NCI-H82 treated with DMSO at 0.1 percent for 48 hours (cell line): ENCODE results near the gene MCC.
A peak's percentile ranks its signal among the peaks of the same experiment; 100 is the strongest.
"Not testable (repeated sequence)": the region's sequence is repeated elsewhere in the genome, so short reads cannot be mapped to it uniquely, and the experiment has no call there.

Experiments used
- DNase-seq: peaks from one replicate; lab custom pipeline; 2025; ENCODE audit not compliant: unreplicated experiment; lab: John Stamatoyannopoulos, UW

MCC gene

DNA sequence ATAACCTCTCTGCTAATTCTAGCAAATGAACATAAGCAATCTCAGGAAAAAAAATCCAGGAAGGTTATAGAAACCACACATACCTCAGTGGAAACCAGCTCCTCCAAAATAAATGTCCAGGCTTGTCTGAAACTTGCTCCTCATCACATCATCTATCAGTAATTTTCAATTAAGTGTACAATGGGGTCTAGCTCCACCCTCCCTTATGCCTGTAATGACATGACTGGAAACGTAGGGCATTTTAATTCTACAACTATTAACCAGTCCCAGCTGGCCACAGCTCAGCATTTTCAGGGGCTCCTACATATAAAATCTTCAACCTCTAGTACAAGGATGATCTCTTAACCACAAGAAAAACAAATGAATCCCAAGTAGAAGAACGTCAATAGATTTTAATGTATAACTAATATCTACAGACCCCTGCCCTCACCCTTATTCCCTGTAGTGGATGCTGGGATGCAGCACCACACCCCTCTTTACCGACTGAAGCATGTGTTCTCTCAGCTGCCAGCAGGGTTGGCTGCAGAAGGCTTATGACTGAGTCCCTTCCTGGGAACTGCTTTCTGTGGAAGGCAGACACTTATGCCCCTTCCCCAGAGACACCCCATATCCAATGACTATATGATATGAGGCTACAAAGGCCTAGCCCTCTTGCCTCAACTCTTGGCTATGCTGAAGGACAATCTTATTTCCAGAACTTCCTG is 60.2 kb downstream of the MCC start:
- DNase-seq, result no peak

DNA sequence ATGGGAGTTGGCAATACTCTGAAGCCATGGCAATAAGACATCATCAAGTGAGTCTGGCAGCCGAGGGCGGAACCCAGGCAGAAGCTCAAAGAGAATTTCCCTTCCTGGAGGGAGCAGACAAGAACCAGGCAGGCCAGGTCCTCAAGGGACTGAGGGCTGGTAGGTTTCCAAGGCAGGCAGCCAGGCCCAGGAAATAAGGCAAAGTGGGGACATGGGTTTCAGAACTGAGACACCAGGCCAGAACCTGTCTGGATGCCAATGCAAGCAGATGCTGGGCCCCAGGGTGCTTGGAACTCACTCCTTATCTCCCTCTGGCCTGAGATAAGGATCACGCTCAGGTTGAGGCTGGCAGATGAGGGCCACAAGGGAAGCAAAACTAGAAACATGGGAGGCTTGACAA is 62.3 kb downstream of the MCC start:
- DNase-seq, result no peak

DNA sequence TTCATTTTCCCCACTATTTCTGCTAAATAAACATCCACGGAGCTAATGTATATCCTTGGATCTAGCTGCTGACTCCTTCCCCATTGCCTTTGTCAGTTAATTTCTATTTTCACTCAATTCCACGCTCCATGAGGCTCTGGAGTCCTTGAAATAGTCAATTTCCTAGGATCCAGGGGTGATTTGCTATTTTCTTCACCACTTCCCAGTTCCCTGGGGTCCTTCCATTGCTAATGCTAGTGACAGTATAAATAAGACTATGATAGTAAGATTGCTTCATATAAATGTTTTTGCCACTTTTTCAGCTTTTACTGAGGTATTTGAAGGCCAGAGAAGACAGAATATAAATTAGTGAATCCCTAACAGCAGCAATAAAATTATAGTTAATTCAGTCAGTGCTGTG is 66.6 kb downstream of the MCC start:
- no peak for DNase-seq

DNA sequence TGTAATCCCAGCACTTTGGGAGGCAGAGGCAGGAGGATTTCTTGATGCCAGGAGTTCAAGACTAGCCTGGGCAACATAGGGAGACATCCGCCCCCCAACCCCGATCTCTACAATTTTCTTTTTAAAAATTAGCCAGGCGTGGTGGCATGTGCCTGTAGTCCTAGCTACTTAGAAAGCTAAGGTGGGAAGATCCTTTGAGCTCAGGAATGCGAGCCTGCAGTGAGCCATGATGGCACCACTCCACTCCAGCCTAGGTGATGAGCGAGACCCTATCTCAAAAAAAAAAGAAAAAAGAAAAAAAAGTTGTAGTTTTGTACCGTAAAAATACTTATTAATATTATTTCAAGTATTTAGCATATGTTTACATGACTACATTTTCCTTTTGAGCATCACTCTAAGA is 82.7 kb downstream of the MCC start:
- DNase-seq, result no peak

DNA sequence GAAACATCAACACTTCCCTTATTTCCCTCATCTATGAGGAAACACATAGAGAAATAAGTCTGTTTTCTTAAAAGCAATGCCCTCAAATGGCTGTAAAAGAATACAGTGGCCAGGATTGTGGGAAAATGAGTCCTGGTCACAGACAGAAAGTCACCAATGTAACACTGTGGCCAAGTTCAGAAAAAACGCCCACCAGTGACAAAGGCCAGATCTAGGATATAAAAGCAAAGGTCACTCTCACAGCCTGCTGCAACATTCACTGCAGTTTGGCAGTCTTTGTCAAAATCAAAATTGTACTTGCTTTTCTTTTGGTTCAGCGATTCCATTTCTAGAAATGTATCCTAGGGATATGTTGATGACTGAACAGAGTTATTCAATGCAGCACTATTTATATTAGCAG is 84.0 kb downstream of the MCC start:
- DNase-seq, result no peak

DNA sequence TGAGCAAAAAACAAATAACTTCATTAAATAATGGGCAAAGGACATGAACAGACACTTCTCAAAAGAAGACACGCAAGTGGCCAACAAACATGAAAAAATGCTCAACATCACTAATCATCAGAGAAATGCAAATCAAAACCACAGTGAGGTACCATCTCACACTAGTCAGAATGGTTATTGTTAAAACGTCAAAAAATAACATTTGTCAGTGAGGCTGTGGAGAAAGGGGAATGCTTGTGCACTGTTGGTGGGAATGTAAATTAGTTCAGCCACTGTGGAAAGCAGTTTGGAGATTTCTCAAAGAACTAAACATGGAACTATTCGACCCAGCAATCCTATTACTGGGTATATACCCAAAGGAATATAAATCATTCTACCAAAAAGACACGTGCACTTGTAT is 90.3 kb downstream of the MCC start:
- DNase-seq, result not testable (repeated sequence)

DNA sequence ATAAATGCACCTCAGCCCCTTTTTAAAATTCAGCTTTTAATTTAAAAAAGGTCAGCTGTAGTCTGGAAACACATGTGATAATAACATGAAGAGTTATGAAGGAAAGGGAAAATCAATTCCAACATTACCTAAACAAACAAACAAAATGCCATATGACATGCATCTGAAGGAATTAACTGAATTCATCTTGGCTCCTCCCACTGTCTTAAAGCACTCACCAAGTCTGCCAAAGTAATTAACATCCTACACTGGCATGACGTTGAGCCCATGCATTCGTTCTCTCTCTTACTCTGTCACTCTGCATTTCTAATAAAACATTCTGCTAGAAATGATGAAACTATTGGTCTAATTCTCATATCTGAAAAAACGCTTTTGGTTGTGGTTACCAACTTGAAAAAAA is 91.2 kb downstream of the MCC start:
- no peak for DNase-seq

DNA sequence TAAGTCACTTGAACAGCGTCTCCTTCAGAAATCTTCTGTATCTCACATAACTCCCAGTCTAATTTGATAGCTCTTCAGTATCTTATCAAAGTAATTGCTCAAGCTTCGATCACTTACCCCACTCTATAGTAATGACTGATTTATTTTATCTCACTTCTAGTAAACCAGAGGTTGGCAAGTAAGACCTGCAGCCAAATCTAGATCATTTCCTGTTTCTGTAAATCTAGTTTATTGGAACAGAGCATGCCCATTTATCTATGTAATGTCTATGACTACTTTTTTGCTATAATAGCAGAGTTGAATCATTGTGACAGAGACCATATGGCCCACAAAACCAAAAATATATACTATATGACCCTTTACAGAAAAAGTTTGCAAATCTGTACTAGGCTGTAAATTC is 93.6 kb downstream of the MCC start:
- DNase-seq, result no peak

DNA sequence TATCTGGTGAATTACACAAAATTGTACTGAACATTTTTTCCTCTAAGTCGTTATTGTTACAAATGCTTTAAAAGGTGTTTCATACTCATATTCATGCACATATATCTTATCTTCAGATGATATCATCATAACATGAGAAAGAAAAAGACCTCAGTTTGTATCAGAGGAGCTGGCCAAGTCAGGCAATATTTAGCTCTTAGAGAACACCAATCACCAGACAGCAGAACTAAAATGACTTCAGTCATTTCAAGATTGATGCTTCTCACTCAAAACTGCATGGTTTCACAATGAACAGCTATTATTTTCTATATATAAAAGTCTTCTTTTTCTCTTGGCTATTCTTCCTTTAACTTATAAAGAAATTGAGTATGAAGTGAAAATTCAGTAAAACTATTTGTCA is 98.0 kb downstream of the MCC start:
- DNase-seq, result no peak

DNA sequence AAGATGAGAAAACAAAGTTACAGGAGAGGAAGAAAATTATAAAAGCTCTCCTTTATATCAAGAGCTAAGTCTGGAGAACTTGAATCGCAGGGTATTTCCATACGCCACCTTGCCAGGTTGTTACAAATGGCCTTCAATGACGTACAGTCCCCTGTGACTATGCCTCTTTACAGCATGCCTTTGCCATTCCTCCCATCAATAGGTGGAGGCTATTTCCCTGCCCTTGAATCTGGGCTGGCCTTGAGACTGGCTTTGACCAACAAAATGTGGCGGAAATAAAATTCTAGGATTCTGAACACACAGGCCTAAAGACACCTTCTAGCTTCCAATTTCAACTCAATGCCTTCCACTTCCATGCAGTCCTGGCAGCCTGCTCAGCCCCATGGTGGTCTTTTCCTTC is 99.1 kb downstream of the MCC start:
- DNase-seq, result no peak

DNA sequence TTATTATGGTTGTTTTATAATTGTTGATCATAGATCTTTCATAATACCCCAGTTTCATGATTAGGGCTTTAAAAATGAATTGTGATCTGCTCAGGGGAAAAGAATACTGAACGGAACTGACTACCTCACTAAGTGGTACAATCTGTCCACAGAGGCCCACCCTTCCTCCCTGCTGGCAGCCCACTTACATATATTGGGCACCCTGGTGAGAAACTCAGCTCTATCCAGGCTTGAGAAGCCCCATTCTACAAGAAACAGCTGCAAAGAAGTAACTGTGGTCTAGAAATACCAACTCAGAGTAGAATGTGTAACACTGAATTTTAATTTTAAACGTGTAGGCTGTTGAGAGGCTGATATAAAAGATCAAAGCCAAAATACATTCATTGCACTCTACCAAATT is 100.4 kb downstream of the MCC start:
- no peak for DNase-seq

DNA sequence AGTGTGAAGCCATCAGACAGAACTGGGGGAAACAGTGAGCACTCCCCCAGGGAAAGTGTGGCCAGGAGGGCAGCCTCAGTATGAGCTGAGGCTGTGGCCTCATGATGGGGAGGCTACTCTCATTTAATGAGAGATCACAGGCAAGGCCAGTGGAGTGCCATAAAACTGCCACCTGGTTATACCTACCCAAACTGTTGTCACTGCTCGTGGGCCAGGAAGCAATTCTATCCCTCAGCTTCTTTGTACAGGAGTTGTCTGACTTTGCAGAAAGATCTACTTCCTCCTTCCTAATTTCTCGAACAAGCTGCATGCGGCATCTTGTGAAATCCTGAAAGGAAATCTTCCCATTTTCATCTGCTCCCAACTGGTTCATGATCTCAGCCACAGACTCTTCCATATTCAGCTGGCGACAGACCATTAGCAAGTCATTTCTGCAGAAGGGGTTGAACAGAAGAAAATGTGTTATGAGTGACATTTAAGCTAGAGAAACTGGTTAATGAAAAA is 103.4 kb downstream of the MCC start:
- DNase-seq, result no peak

DNA sequence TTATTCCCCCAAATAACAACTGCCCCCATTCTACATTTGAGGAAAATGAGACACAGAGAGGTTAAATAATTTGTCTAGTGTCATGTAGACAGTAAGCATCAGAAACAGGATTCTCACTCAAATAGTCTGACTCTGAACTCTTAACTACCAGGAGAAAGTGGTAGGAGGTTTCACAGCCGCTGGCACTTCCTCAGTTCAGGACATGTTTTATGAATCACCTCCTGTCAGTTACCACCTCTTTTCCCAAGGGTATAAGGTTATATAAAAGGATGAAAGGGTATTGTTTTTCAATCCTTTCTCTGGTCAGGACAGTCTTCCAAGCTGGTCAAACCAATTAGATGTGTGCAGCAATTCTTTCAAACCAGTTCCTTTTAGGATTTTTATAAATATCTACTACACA is 105.5 kb downstream of the MCC start:
- DNase-seq, result no peak

DNA sequence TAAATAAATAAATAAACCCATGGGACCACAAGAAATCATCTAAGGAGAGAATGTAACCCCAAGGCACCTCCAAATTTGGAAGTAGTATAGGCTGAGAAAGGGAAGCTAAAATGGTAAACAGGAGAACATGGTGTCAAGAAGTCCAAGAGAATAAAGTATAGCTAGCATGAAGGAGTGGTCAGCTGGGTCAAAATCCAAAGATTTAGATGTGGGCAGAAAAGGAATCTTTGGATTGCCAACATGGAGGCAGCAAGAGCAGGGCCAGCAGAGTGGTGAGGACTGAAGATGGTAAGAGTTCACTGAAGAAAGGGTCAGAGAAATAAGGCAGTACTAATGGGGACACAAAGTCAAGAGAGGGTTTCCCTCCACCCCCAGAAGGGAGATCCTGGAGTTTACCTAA is 106.5 kb downstream of the MCC start:
- DNase-seq, result no peak

DNA sequence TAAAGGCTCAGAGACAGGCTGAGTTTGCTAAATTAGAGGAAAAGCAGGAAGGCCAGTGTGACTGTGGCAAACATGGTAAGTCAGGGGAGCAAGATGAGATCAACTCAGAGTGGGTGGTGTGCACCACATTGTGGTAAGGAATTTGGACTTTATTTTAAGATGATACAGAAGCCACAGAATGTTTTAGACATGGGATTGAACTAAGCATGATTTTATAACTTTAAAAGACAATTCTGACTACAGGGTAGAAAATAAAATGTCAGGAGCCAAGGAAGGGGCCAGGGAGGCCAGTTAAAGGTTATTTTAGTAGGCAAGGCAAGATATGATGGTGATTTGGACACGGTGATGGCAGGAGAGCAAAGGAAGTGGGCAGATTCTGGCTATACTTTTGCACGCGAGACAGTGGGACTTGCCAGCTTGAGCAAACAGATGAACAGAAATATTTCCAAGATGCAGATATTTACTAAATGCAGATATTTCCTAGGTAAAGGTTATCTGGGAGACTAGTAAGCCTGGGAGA is 107.4 kb downstream of the MCC start:
- DNase-seq, result no peak

DNA sequence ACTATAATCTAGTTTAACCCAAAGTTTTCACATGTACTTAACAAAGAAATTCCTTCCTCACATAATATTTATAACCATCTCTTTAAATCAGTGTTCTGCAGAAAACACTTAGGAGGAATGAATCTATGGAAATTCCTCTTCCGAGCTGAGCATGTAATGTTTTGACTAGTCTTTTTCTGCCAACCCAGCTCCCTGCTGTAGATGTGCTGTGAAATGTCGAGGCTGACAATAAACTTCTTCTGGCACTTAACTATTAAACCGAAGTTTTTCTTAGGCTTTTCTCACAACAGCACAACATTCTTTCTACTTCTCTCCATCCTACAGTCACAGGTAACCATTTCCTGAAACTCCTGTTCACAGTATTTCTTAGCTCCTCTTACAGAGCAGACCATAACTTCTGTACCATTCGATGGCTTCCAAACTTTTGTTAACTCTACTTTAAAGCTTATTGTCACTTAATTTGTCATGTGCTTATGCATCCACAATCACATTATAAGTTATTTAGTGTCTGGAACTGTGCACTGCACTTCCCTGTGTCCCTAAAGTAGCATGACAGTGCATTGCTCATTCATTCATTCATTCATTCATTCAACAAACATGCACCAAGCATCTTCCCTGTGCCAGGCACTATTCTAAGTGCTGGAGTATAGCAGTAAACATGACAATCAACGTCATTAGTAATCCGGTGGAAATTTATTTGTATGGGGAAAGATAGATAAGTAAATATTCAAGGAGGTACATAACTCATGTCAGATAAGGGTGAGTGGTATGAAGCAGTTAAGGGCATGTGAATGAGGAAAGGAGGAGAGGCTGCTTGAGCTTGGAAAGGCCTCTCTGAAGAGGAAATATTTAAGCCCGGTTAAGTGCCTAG is 108.1 kb downstream of the MCC start:
- DNase-seq, result no peak

DNA sequence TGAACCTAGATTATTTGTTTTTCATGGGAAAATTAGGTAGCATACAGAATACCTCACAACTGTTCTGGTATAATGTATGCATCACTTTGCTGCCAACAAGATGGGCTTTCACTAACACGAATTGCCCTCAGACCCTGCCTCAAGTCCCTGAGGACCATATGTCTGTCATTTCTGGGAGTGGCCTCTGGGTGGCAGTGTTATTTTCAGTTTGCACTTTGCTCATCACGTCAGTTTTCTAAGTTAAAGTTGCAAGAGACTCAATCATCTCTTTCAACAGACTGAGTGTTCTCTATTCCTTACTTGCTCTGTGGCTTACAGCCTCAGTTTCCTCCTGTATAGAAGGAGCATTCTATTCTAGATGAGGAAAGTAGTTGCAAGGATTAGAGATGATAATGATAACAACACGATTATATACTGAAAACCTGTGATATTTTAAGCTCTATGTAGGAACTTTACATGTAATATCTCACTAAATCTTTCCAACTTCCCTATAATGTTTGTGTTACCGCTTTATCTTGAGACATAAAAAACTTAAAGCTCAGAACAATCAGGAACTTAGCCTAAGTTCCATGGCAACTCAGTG is 109.2 kb downstream of the MCC start:
- DNase-seq, result peak; percentile 16

DNA sequence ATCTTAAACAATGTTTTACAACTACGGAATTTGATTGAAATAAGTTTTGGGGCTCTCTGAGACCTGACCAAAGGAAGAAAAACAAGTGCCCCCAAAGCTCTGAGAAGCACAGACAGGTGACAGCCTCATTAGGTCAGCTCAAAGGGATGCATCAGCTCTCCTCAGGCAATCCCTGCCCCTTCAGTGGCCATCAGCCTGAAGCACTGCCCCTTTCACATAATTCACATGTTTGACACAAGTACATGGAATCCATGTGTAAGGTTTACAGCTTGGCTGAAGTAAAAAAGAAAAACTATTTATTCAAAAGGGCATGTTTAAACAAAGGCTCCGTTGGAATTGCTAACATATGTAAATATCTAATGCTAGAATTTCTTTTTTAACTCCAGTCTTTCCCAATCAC is 109.7 kb downstream of the MCC start:
- DNase-seq, result no peak

DNA sequence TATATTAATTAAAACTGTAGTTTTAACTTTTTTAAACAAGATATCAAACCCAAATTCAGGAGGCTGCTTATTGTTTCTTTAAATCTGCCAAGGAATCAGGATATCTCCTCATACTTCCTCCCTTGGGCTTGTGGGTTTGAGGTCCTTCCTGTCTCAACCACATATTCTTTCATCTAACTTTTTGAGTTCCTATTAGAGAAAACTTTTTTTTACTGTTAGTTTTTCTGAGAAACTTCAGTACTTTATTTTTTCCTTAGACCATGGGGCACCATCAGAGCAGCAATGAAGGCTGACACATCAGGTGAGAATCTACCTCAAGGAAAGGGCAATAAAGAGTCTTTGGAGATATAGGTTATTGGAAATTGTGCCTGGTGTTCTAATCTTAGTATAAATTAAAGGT is 110.2 kb downstream of the MCC start:
- DNase-seq, result no peak

DNA sequence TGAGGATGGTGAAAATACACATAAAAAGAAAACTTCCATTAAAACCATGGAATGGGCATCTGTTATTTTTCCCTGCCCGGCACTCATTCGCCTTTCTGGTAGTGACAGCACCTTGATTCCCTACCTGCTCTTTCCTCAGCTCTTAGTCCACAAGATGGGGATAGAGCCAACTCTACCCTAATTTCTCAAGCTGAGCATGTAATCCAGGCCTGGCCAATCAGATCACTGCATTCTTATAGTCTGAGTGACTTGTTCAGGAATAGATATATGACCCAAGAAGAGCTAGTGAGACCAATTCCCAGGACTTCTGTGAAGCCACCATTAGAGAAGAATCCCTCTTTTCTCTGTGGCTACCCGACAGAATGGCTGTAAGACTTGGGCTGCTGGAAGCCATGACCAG is 111.6 kb downstream of the MCC start:
- DNase-seq, result no peak

DNA sequence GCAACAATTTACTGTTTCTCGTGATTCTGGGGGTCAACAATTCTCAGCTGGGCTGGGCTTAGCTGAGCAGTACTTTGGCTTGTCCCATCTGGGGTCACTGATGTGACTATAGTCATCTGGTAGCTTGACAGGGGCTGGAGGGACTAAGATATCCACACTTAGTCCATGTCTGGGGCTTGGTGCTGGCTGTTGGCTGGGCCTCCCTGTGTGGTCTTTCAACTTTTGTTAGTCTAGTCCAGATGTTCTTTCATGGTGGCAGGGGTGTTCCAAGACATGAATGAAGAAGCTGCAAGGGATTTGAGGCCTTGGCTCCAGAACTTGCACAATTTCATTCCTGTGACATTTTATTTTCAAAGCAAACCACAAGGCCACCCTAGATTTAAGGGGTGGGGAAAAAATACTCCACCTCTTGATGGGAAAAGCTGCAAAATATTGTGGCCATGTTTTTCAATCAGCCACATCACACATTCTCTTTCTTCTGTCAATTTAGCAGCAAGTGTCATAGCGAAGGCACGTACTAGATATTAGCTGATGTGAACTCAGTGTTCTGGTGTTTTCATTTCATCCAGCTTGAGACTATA is 112.7 kb downstream of the MCC start:
- no peak for DNase-seq

DNA sequence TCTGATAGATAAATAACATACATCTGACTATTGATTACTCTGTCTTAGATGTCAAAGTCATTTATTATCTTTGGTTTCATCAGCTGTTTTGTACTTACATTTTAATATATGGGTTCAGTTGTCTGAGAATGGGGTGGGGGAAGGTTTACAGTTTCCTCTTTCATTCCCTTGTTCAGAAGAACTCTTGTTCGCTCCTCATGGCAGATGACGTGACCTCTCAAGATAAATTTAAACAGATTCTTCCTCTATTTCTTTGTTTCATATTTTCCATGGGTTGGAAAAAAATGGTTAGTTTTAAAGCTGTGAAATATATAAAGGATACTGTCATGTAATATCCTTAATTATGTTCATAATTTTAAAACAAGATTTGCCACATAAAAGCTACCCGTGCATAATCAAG is 114.8 kb downstream of the MCC start:
- no peak for DNase-seq
